ENCODE measurements around the gene LCMT1. TPM values are rescaled to one million over a fixed set of nuclear protein-coding genes. Genes with fewer than 3 reads are reported as not detected.
A peak's percentile ranks its signal among the peaks of the same experiment; 100 is the strongest.

Gene LCMT1
- total and polyA plus RNA-seq, 2 of the 13 experiments (the other 11 are each of a cell fraction or from before 2014, with no cell fraction given), result 41.2 to 48.7 TPM

DNA sequence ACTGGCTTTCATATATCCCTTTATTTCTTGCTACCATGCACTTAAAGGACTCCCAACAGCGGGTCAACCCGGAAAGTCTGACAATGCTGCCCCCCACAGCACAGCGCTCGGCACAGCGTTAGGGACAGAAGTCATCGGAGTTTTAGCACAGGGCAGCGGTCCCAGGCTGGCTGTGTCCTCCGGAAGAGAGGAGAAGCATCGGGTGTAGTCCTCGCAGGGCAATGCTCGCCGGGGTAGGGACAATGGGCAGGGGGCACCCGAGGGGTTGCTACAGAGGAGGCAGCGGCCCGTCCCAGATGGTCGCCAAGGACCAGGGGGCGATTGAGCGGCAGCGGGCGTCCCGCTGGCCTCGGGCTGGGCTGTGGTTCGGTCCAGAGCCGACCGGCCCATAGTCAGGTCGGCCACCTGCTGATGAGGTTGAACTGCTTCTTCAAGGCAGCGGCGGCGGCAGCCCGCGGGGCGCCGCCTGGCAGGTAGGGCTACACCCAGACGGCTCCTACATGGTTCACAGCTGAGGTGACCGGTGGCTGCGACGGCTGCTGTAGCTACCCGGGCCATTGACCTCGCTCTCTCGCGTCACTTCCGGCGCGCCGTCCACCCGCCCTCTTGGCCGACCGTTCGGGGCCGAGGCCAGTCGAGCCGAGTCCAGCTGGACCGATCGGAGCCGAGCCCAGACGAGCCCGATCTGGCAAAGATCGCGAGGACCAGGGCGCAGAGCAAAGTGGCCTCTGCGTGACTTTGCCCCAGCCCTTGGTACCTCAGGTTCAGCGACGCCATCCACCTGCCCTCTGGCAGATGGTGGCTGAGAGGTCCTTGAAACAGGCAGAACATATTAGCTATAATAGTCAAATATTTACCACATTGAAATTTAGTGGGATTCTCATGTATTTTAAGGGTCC, 4.7 kb upstream of the LCMT1 start (continued):
- TF ChIP-seq, protein P1, sequence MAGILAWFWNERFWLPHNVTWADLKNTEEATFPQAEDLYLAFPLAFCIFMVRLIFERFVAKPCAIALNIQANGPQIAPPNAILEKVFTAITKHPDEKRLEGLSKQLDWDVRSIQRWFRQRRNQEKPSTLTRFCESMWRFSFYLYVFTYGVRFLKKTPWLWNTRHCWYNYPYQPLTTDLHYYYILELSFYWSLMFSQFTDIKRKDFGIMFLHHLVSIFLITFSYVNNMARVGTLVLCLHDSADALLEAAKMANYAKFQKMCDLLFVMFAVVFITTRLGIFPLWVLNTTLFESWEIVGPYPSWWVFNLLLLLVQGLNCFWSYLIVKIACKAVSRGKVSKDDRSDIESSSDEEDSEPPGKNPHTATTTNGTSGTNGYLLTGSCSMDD (CRISPR knock-in tag; IDR thresholded peaks at IDR 0.05), result peak; percentile 14; the same call in 1 of the 2 replicates
- TF ChIP-seq ZNF20 (CRISPR knock-in tag; IDR thresholded peaks at IDR 0.05) (peak; percentile 87; the same call in 1 of the 2 replicates), ZNF430 (CRISPR knock-in tag; IDR thresholded peaks at IDR 0.05) (peak; percentile 94), SYNCRIP (IDR thresholded peaks at IDR 0.05; ENCODE audit: insufficient read depth, low read depth, low read length) (no peak), HINFP (CRISPR knock-in tag; IDR thresholded peaks at IDR 0.05; ENCODE audit: low read depth) (peak; percentile 64; the same call in 1 of the 2 replicates), ATM (IDR thresholded peaks at IDR 0.05; ENCODE audit: borderline replicate concordance) (no peak), ZSCAN30 (CRISPR knock-in tag; IDR thresholded peaks at IDR 0.05) (no peak), NKX3-1 (CRISPR knock-in tag; IDR thresholded peaks at IDR 0.05) (peak; percentile 66), ZNF614 (CRISPR knock-in tag; IDR thresholded peaks at IDR 0.05; ENCODE audit: borderline replicate concordance) (peak; percentile 91; the same call in 1 of the 2 replicates), NCOA2 (CRISPR knock-in tag; IDR thresholded peaks at IDR 0.05) (peak; percentile 29; the same call in 1 of the 2 replicates), FOXO4 (CRISPR knock-in tag; conservative IDR thresholded peaks at IDR 0.05) (0 out of 2 replicates have a peak, but pooled peaks have one; percentile 92), MEF2D (CRISPR knock-in tag; IDR thresholded peaks at IDR 0.05) (peak; percentile 85), ZNF124 (CRISPR knock-in tag; IDR thresholded peaks at IDR 0.05) (peak; percentile 74), ZBTB25 (CRISPR knock-in tag; IDR thresholded peaks at IDR 0.05) (peak; percentile 89), SAP130 (CRISPR knock-in tag; IDR thresholded peaks at IDR 0.05; ENCODE audit: low read depth) (peak; percentile 96), ZIK1 (CRISPR knock-in tag; IDR thresholded peaks at IDR 0.05; ENCODE audit: borderline replicate concordance, low read depth) (peak; percentile 95; the same call in 1 of the 2 replicates), TAF1 (CRISPR knock-in tag; IDR thresholded peaks at IDR 0.05) (peak; percentile 94), ZFP36 (IDR thresholded peaks at IDR 0.05; ENCODE audit: borderline replicate concordance, low read depth, low read length, partially characterized antibody) (no peak)
- TF ChIP-seq, protein P2, sequence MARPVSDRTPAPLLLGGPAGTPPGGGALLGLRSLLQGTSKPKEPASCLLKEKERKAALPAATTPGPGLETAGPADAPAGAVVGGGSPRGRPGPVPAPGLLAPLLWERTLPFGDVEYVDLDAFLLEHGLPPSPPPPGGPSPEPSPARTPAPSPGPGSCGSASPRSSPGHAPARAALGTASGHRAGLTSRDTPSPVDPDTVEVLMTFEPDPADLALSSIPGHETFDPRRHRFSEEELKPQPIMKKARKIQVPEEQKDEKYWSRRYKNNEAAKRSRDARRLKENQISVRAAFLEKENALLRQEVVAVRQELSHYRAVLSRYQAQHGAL (CRISPR knock-in tag; IDR thresholded peaks at IDR 0.05; ENCODE audit: not compliant biosample characterization), result peak; percentile 66
- TF ChIP-seq, protein P3, sequence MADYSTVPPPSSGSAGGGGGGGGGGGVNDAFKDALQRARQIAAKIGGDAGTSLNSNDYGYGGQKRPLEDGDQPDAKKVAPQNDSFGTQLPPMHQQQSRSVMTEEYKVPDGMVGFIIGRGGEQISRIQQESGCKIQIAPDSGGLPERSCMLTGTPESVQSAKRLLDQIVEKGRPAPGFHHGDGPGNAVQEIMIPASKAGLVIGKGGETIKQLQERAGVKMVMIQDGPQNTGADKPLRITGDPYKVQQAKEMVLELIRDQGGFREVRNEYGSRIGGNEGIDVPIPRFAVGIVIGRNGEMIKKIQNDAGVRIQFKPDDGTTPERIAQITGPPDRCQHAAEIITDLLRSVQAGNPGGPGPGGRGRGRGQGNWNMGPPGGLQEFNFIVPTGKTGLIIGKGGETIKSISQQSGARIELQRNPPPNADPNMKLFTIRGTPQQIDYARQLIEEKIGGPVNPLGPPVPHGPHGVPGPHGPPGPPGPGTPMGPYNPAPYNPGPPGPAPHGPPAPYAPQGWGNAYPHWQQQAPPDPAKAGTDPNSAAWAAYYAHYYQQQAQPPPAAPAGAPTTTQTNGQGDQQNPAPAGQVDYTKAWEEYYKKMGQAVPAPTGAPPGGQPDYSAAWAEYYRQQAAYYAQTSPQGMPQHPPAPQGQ (CRISPR knock-in tag; IDR thresholded peaks at IDR 0.05; ENCODE audit: borderline replicate concordance), result no peak
